PC-3 (cell line): ENCODE measurements around the gene MARCHF3.

Source experiments
- CTCF ChIP-seq: fragments of 300-600 bp; sonication (generic); conservative IDR thresholded peaks from 2 replicates; pipeline ENCODE4 v1.5.1; 2017; ENCODE audit warnings: antibody characterized with exemption, low read depth, mild to moderate bottlenecking, low read length
- EZH2phosphoT487 ChIP-seq: fragments of 300-600 bp; sonication (generic); IDR thresholded peaks from 2 replicates; pipeline ENCODE4 v1.6.1; 2018; ENCODE audit warnings: mild to moderate bottlenecking, antibody characterized with exemption, low read length, borderline replicate concordance

- TF ChIP-seq EZH2phosphoT487, result no peak
- no peak for TF ChIP-seq CTCF
Measured at GRCh38 chr5:126888175-126888574, 142.2 kb downstream of the MARCHF3 start.
